Keratinocyte (primary cell): Measurements from ENCODE around the gene RGS3. TPM values are rescaled to one million over a fixed set of nuclear protein-coding genes. Genes with fewer than 3 reads are reported as not detected.

Experiments used
- DNase-seq: peaks from one replicate; pipeline ENCODE4 v3.0.0-alpha.2; 2011; ENCODE audit warnings: low read depth, missing footprints, low spot score
- FAIRE-seq: peaks from 2 replicates; lab custom pipeline; 2011; peaks lifted over from hg19 to GRCh38; lab: Jason Lieb, UNC
- H2AFZ ChIP-seq: 2 replicates; pipeline ENCODE4 v1.6.0; 2012; ENCODE audit warnings: low read length, control low read depth, inconsistent platforms; ENCODE audit not compliant: control insufficient read depth
- H3K27ac ChIP-seq: 2 replicates; pipeline ENCODE4 v1.5.1; 2011; ENCODE audit warnings: low read length; ENCODE audit not compliant: control insufficient read depth, insufficient read depth
- H3K27me3 ChIP-seq: 3 replicates; pipeline ENCODE4 v1.6.0; 2011; ENCODE audit warnings: low read length; ENCODE audit not compliant: control insufficient read depth, insufficient read depth; ENCODE audit errors: extremely low read depth
- H3K36me3 ChIP-seq, 2 experiments: 2 replicates in 1 of 2; 3 replicates in 1 of 2; pipeline ENCODE4 v1.5.1; 2011; ENCODE audit warnings: low read length in 2 of 2, mild to moderate bottlenecking in 1 of 2; ENCODE audit not compliant: control insufficient read depth in 2 of 2, insufficient read depth in 2 of 2; ENCODE audit errors: extremely low read depth in 1 of 2
- H3K4me1 ChIP-seq: 3 replicates; pipeline ENCODE4 v1.5.1; 2011; ENCODE audit warnings: low read length; ENCODE audit not compliant: control insufficient read depth, insufficient read depth; ENCODE audit errors: extremely low read depth
- H3K4me2 ChIP-seq: 3 replicates; pipeline ENCODE4 v1.6.0; 2011; ENCODE audit warnings: low read depth, low read length; ENCODE audit not compliant: control insufficient read depth, insufficient read depth; ENCODE audit errors: extremely low read depth
- H3K4me3 ChIP-seq, 3 experiments: fragments of 200-600 bp in 1 of 3; sonication (generic) in 1 of 3; 2 replicates in 2 of 3; 3 replicates in 1 of 3; pipeline ENCODE4 v1.5.1; 2011 to 2016; ENCODE audit warnings: low read length in 3 of 3, mild to moderate bottlenecking in 3 of 3, control low read depth in 2 of 3, inconsistent platforms in 1 of 3, low read depth in 1 of 3, mixed read lengths in 1 of 3, mixed run types in 1 of 3, moderate library complexity in 1 of 3; ENCODE audit not compliant: control insufficient read depth in 2 of 3, insufficient read depth in 2 of 3; ENCODE audit errors: extremely low read depth in 1 of 3
- H3K79me2 ChIP-seq: 2 replicates; pipeline ENCODE4 v1.6.0; 2012; ENCODE audit warnings: low read length; ENCODE audit not compliant: control insufficient read depth, insufficient read depth
- H3K9ac ChIP-seq: 3 replicates; pipeline ENCODE4 v1.6.0; 2011; ENCODE audit warnings: low read length; ENCODE audit not compliant: control insufficient read depth, insufficient read depth; ENCODE audit errors: extremely low read depth
- H3K9me1 ChIP-seq: 3 replicates; pipeline ENCODE4 v1.6.0; 2011; ENCODE audit warnings: low read length; ENCODE audit not compliant: control insufficient read depth, insufficient read depth; ENCODE audit errors: extremely low read depth
- H3K9me3 ChIP-seq: 2 replicates; pipeline ENCODE4 v1.5.1; 2012; ENCODE audit warnings: low read depth, low read length; ENCODE audit not compliant: control insufficient read depth
- H4K20me1 ChIP-seq: 3 replicates; pipeline ENCODE4 v1.6.0; 2011; ENCODE audit warnings: low read length; ENCODE audit not compliant: control insufficient read depth, insufficient read depth; ENCODE audit errors: extremely low read depth
- CTCF ChIP-seq, 3 experiments: IDR thresholded peaks in 1 of 3; conservative IDR thresholded peaks in 1 of 3; optimal IDR thresholded peaks in 1 of 3; 2 replicates in 2 of 3; 3 replicates in 1 of 3; pipeline versions ENCODE3 to v1.5.1; 2011; ENCODE audit warnings: low read length in 3 of 3, mild to moderate bottlenecking in 3 of 3, moderate library complexity in 2 of 3, control low read depth in 1 of 3, inconsistent platforms in 1 of 3; ENCODE audit not compliant: insufficient read depth in 2 of 3; ENCODE audit errors: extremely low read depth in 1 of 3
- EZH2 ChIP-seq: IDR thresholded peaks from one replicate; pipeline ENCODE4 v1.6.1; 2012; ENCODE audit warnings: inconsistent platforms, mild to moderate bottlenecking, low read length, moderate library complexity
- dilution Hi-C: fragments of 300-500 bp; cut with MboI; formaldehyde crosslinking; loops from one replicate; pipeline ENCODE4 v1.7.0; 2020; ENCODE audit warnings: low sequenced_read_pairs; ENCODE audit not compliant: extremely low pct_ligation_motif_present
- polyA plus RNA-seq, 5 experiments: library from polyadenylated mRNA; depleted of rRNA in 3 of 5; stranded (reverse) in 3 of 5; stranded (forward) in 1 of 5; unstranded in 1 of 5; fragments of >200 nt; gene quantifications; 1 replicate in 1 of 5; 2 replicates in 3 of 5; 3 replicates in 1 of 5; pipeline versions ENCODE4 v1.2.1 to v1.2.3, GENCODE V29; 2011 to 2012; ENCODE audit warnings: missing spikeins in 2 of 5, low read depth in 1 of 5, low replicate concordance in 1 of 5

The RGS3 gene
- polyA plus RNA-seq, 1 donor (not counting 4 experiments of a cell fraction or from before 2014, with no cell fraction given), result 19.6 TPM

GRCh38 chr9:113454914-113455761 is 8.4 kb upstream of the RGS3 start:
- H3K4me3 ChIP-seq, result no peak overlapping the region
- H4K20me1 ChIP-seq, result no peaks in the 10 kb centered on the region
- DNase-seq (no peak), FAIRE-seq (peak; percentile 67)
- peaks cover 10% of the 10 kb centered on the region for H3K4me1 ChIP-seq
- no peak for TF ChIP-seq EZH2
- no peaks in the 10 kb centered on the region for H3K9me3 ChIP-seq
- H3K27me3 ChIP-seq, result no peaks in the 10 kb centered on the region
- no peak overlapping the region for H3K4me2 ChIP-seq
- H3K36me3 ChIP-seq, result no peaks in the 10 kb centered on the region
- H3K79me2 ChIP-seq, result no peaks in the 10 kb centered on the region
- no peak overlapping the region for H3K9ac ChIP-seq
- dilution Hi-C loops, result no loop called here
- H3K27ac ChIP-seq, result no peak overlapping the region
- peak overlapping the region; percentile 70 for H2AFZ ChIP-seq
- H3K9me1 ChIP-seq, result no peaks in the 10 kb centered on the region

GRCh38 chr9:113456235-113456634 is 7.3 kb upstream of the RGS3 start:
- Histone ChIP-seq H3K36me3 (no peaks in the 10 kb centered on the region), H4K20me1 (no peaks in the 10 kb centered on the region), H3K27ac (no peak overlapping the region), H2AFZ (no peak overlapping the region), H3K9ac (no peak overlapping the region), H3K79me2 (no peaks in the 10 kb centered on the region), H3K9me1 (no peaks in the 10 kb centered on the region), H3K4me2 (no peak overlapping the region), H3K4me3 (no peak overlapping the region), H3K4me1 (peaks cover 10% of the 10 kb centered on the region), H3K9me3 (no peaks in the 10 kb centered on the region), H3K27me3 (no peaks in the 10 kb centered on the region)
- DNase-seq, result no peak
- TF ChIP-seq CTCF (optimal IDR thresholded peaks at IDR 0.05 in 1 of 3, IDR thresholded peaks at IDR 0.05 in 1 of 3, conservative IDR thresholded peaks at IDR 0.05 in 1 of 3; ENCODE audit: extremely low read depth in 1 of 3, insufficient read depth in 2 of 3, low read length in 3 of 3) (no peak), EZH2 (no peak)
- dilution Hi-C loops, result no loop called here
- FAIRE-seq, result no peak
